ENCODE results near the gene HOXB3. TPM values are rescaled to one million over a fixed set of nuclear protein-coding genes. Genes with fewer than 3 reads are reported as not detected.

Gene HOXB3
- total RNA-seq, 1 experiment from 2014 or later: 6.0 TPM

GRCh38 chr17:48564188-48565021 lies 25.6 kb downstream of the HOXB3 start:
- Histone ChIP-seq H3K4me1 (ENCODE audit: insufficient read depth, low read length) (no peaks in the 10 kb centered on the region), H3K9me2 (replicated peaks; ENCODE audit: low read length) (no peaks in the 10 kb centered on the region), H3F3A (ENCODE audit: low read length, unreplicated experiment) (no peaks in the 10 kb centered on the region), H3K4me2 (ENCODE audit: low read length) (no peak overlapping the region), H3K9ac (ENCODE audit: low read length) (no peak overlapping the region), H3K27me3 (ENCODE audit: low read length) (no peaks in the 10 kb centered on the region), H4K20me1 (ENCODE audit: low read length) (no peaks in the 10 kb centered on the region), H3K27ac (ENCODE audit: low read length) (no peak overlapping the region), H3K9me3 (ENCODE audit: low read length) (no peaks in the 10 kb centered on the region), H2AFZ (ENCODE audit: low read length) (no peak overlapping the region), H3K79me2 (ENCODE audit: low read length) (no peaks in the 10 kb centered on the region), H3K36me3 (ENCODE audit: low read depth, low read length) (no peaks in the 10 kb centered on the region), H3K4me3 (ENCODE audit: low read length) (no peak overlapping the region)
- DNase-seq: no peak
- TF ChIP-seq CTCF (conservative IDR thresholded peaks at IDR 0.05; ENCODE audit: low read depth, low read length) (no peak), EZH2phosphoT487 (IDR thresholded peaks at IDR 0.05; ENCODE audit: borderline replicate concordance, low read length) (no peak), EZH2 (IDR thresholded peaks at IDR 0.05; ENCODE audit: low read length, unreplicated experiment) (no peak)
- ChIA-PET POLR2A (ENCODE audit: unreplicated experiment) (no interaction called here), CTCF (no interaction called here)
- ATAC-seq: no peak
- no TSS peak for BruUV-seq (replicated peaks)
- intact Hi-C loops (cut with micrococcal nuclease): no loop called here

GRCh38 chr17:48563867-48564187 lies 26.2 kb downstream of the HOXB3 start:
- intact Hi-C loops (cut with micrococcal nuclease): no loop called here
- POLR2A ChIA-PET (ENCODE audit: unreplicated experiment): no interaction called here
- no TSS peak for BruUV-seq (replicated peaks)
- H3K9me2 ChIP-seq (replicated peaks; ENCODE audit: low read length): no peaks in the 10 kb centered on the region
- TF ChIP-seq EZH2phosphoT487 (IDR thresholded peaks at IDR 0.05; ENCODE audit: borderline replicate concordance, low read length) (no peak), EZH2 (IDR thresholded peaks at IDR 0.05; ENCODE audit: low read length, unreplicated experiment) (no peak), CTCF (conservative IDR thresholded peaks at IDR 0.05; ENCODE audit: low read depth, low read length) (no peak)
- H3F3A ChIP-seq (ENCODE audit: low read length, unreplicated experiment): no peaks in the 10 kb centered on the region
- no peaks in the 10 kb centered on the region for H3K79me2 ChIP-seq (ENCODE audit: low read length)
- H4K20me1 ChIP-seq (ENCODE audit: low read length): no peaks in the 10 kb centered on the region
- H3K4me2 ChIP-seq (ENCODE audit: low read length): no peak overlapping the region
- H2AFZ ChIP-seq (ENCODE audit: low read length): no peak overlapping the region
- no peaks in the 10 kb centered on the region for H3K36me3 ChIP-seq (ENCODE audit: low read depth, low read length)
- H3K9ac ChIP-seq (ENCODE audit: low read length): no peak overlapping the region
- DNase-seq: no peak
- no peak for ATAC-seq
- no peak overlapping the region for H3K27ac ChIP-seq (ENCODE audit: low read length)
- no peaks in the 10 kb centered on the region for H3K4me1 ChIP-seq (ENCODE audit: insufficient read depth, low read length)
- H3K9me3 ChIP-seq (ENCODE audit: low read length): no peaks in the 10 kb centered on the region
- CTCF ChIA-PET: no interaction called here
- no peak overlapping the region for H3K4me3 ChIP-seq (ENCODE audit: low read length)
- no peaks in the 10 kb centered on the region for H3K27me3 ChIP-seq (ENCODE audit: low read length)

GRCh38 chr17:48563385-48563838 lies 26.6 kb downstream of the HOXB3 start:
- no peaks in the 10 kb centered on the region for H3K9me3 ChIP-seq (ENCODE audit: low read length)
- no peaks in the 10 kb centered on the region for H3K4me1 ChIP-seq (ENCODE audit: insufficient read depth, low read length)
- H3K79me2 ChIP-seq (ENCODE audit: low read length): no peaks in the 10 kb centered on the region
- DNase-seq: no peak
- no peak overlapping the region for H3K4me2 ChIP-seq (ENCODE audit: low read length)
- CTCF ChIA-PET: interaction anchor here (0.8 kb wide), 1 partner anchor 11 kb away, joined by 4 read pairs; no protein-coding TSS in a partner anchor
- H2AFZ ChIP-seq (ENCODE audit: low read length): no peak overlapping the region
- TF ChIP-seq EZH2phosphoT487 (IDR thresholded peaks at IDR 0.05; ENCODE audit: borderline replicate concordance, low read length): no peak
- TF ChIP-seq CTCF (conservative IDR thresholded peaks at IDR 0.05; ENCODE audit: low read depth, low read length): no peak
- TF ChIP-seq EZH2 (IDR thresholded peaks at IDR 0.05; ENCODE audit: low read length, unreplicated experiment): no peak
- no peaks in the 10 kb centered on the region for H4K20me1 ChIP-seq (ENCODE audit: low read length)
- no peak overlapping the region for H3K9ac ChIP-seq (ENCODE audit: low read length)
- H3K27me3 ChIP-seq (ENCODE audit: low read length): no peaks in the 10 kb centered on the region
- intact Hi-C loops (cut with micrococcal nuclease): no loop called here
- H3F3A ChIP-seq (ENCODE audit: low read length, unreplicated experiment): no peaks in the 10 kb centered on the region
- H3K4me3 ChIP-seq (ENCODE audit: low read length): no peak overlapping the region
- BruUV-seq (replicated peaks): no TSS peak
- no peak overlapping the region for H3K27ac ChIP-seq (ENCODE audit: low read length)
- no peak for ATAC-seq
- POLR2A ChIA-PET (ENCODE audit: unreplicated experiment): no interaction called here
- no peaks in the 10 kb centered on the region for H3K9me2 ChIP-seq (replicated peaks; ENCODE audit: low read length)
- no peaks in the 10 kb centered on the region for H3K36me3 ChIP-seq (ENCODE audit: low read depth, low read length)
